GM12865 (cell line): ENCODE measurements around the gene IL2RA.
A peak's percentile ranks its signal among the peaks of the same experiment; 100 is the strongest.

Experiments used
- DNase-seq: peaks from one replicate; pipeline ENCODE4 v3.0.0; 2010; ENCODE audit warnings: low read depth
- H3K4me3 ChIP-seq: 2 replicates; pipeline ENCODE4 v1.5.1; 2011; ENCODE audit warnings: mild to moderate bottlenecking, low read depth, low read length, control low read depth
- TF ChIP-seq, protein P1 (sequence below): IDR thresholded peaks from 2 replicates; pipeline ENCODE4 v1.5.1; 2011; ENCODE audit warnings: low read length, control low read depth, low read depth, inconsistent platforms; ENCODE audit not compliant: insufficient read depth; ENCODE audit errors: missing control alignments

Gene IL2RA

GRCh38 chr10:6071181-6072175 lies 9.3 kb upstream of the IL2RA start:
- DNase-seq: no peak
- H3K4me3 ChIP-seq: peak overlapping the region; percentile 51; the same call in 1 of the 2 replicates
- TF ChIP-seq, protein P1, sequence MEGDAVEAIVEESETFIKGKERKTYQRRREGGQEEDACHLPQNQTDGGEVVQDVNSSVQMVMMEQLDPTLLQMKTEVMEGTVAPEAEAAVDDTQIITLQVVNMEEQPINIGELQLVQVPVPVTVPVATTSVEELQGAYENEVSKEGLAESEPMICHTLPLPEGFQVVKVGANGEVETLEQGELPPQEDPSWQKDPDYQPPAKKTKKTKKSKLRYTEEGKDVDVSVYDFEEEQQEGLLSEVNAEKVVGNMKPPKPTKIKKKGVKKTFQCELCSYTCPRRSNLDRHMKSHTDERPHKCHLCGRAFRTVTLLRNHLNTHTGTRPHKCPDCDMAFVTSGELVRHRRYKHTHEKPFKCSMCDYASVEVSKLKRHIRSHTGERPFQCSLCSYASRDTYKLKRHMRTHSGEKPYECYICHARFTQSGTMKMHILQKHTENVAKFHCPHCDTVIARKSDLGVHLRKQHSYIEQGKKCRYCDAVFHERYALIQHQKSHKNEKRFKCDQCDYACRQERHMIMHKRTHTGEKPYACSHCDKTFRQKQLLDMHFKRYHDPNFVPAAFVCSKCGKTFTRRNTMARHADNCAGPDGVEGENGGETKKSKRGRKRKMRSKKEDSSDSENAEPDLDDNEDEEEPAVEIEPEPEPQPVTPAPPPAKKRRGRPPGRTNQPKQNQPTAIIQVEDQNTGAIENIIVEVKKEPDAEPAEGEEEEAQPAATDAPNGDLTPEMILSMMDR: no peak

DNA sequence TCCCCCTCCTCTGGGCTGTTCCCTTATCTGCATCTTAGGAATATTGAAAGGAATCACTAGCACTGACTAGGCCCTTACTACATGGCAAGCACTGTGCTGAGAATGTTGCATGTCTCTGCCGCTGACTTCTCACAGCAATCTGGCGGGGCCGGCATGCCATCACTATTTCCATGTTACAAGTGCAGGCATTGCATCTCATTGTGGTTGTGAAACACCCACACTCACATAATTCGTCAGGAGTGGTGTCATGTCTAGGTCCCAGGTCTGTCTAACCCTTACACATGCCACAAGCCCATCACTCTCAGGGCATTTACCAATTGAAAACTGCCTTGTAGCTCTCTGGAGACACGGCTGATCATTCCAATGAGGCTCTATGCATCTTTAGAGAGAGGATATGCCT lies 8.5 kb upstream of the IL2RA start:
- H3K4me3 ChIP-seq: no peak overlapping the region
- DNase-seq: no peak
- TF ChIP-seq, protein P1: no peak

DNA sequence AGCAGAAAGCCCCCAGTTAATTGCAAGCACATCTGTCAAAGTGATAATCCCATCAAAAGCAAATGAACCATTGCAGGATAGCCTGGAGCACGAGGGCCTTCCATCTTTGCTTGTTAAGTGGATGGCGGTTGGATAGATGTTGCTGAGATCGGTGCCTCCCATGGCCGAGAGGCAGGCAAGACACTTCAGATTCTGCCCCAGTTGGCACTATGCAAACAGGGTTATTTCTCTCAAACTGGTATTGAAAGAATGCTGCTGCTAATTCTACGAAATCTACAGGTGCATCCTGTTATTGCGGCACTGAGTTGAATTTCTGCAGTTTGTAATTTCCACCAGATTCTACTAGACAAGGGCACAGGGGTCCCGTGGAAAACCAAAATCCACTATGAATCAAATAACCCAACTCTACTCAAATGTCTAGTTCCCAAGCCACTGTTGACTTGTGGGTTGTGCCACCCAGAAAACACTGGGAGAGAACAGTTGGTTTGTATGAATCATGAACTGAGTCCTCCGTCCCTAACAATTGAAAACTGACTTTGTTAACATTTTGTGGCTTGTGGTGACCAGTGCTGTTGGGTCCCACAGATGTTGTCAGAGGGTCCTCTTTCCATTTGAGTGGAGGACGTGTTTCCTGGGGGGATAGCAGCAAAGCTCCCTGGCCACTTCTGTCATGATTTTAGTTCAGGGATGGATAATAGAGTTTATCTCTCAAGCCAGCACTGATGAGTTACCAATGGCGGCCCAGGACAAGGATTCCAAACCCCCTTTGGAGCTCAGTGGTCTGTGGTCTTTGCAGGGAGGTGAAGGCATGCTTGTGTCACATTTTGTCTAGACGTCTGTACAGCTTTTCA lies 7.1 kb upstream of the IL2RA start:
- TF ChIP-seq, protein P1: no peak
- DNase-seq: no peak
- H3K4me3 ChIP-seq: no peak overlapping the region

- TF ChIP-seq, protein P1: no peak
- DNase-seq: peak; percentile 53
These were observed 6.3 kb upstream of the IL2RA start for GRCh38 chr10:6068422-6068821.

DNA sequence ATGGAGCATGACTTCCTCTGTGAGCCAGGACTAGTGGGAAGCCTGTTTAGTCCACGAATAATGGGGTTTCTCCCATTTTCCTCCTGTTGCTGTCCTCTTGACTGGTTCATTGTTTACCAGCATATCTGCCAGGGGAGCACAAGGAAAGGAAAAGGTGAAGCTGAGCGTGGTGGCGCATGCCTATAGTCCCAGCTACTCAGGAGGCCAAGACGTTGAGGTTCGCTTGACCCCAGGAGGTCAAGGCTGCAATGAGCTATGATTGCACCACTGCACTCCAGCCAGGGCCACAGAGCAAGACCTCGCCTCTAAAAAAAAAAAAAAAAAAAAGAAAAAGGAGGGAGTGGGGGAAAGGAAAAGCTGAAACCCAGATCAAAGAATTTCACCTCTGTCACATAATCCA lies 5.8 kb upstream of the IL2RA start:
- no peak overlapping the region for H3K4me3 ChIP-seq
- TF ChIP-seq, protein P1: no peak
- DNase-seq: no peak

More at GRCh38 chr10:6068422-6068821, 6.3 kb upstream of the IL2RA start:
- no peak overlapping the region for H3K4me3 ChIP-seq

DNA sequence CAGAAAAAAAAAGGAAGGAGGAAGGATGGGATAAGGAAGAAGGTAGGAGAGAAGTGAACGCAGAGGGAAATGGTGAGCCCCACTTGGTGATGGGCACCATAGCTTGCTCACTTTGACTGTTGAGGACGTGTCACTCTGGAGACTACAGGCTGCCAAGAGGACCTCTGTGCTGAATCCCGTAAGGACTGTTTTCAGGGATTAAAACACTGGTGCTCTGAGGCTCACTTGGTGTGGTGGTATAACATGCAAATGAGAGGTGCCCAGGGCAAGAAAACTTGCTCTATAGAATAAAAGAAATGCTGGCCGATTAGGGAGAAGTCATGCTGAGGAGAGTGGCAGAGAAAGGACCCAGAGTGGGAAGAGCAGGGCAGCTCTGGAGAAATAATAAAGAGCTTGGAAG lies 5.3 kb upstream of the IL2RA start:
- no peak for DNase-seq
- H3K4me3 ChIP-seq: no peak overlapping the region
- TF ChIP-seq, protein P1: no peak
